CD4-positive, alpha-beta T cell treated with Interleukin-21 for 1 hour (primary cell): Measurements from ENCODE around the gene PCGF2.

Experiments used
- DNase-seq: peaks from one replicate; pipeline ENCODE4 v3.0.0-alpha.2; 2020

PCGF2 gene

GRCh38 chr17:38751144-38751807, 3.1 kb upstream of the PCGF2 start:
- no peak for DNase-seq

- DNase-seq = no peak
Measured at GRCh38 chr17:38750312-38751121, 2.4 kb upstream of the PCGF2 start.

- no peak for DNase-seq
Measured at GRCh38 chr17:38750044-38750311, 1.8 kb upstream of the PCGF2 start.

GRCh38 chr17:38749223-38750043, 1.3 kb upstream of the PCGF2 start:
- no peak for DNase-seq

GRCh38 chr17:38748892-38749222, 721 bp upstream of the PCGF2 start:
- DNase-seq = no peak

- DNase-seq = no peak
Measured at GRCh38 chr17:38747463-38748148, 530 bp downstream of the PCGF2 start.

- DNase-seq = no peak
Measured at GRCh38 chr17:38746849-38747462, 1.2 kb downstream of the PCGF2 start.

GRCh38 chr17:38746004-38746848, 1.9 kb downstream of the PCGF2 start:
- no peak for DNase-seq

GRCh38 chr17:38745545-38745944, 2.6 kb downstream of the PCGF2 start:
- DNase-seq = no peak

- no peak for DNase-seq
Measured at GRCh38 chr17:38743556-38744171, 4.5 kb downstream of the PCGF2 start.

GRCh38 chr17:38742411-38743308, 5.5 kb downstream of the PCGF2 start:
- no peak for DNase-seq

- DNase-seq = no peak
Measured at GRCh38 chr17:38741921-38742410, 6.2 kb downstream of the PCGF2 start.

- no peak for DNase-seq
Measured at GRCh38 chr17:38741461-38741860, 6.7 kb downstream of the PCGF2 start.

- DNase-seq = no peak
Measured at GRCh38 chr17:38740806-38741205, 7.3 kb downstream of the PCGF2 start.

GRCh38 chr17:38740044-38740443, 8.1 kb downstream of the PCGF2 start:
- no peak for DNase-seq

GRCh38 chr17:38739305-38739704, 8.8 kb downstream of the PCGF2 start:
- no peak for DNase-seq

GRCh38 chr17:38738686-38739085, 9.4 kb downstream of the PCGF2 start:
- DNase-seq = no peak

GRCh38 chr17:38738007-38738662, 10.0 kb downstream of the PCGF2 start:
- DNase-seq = no peak

- DNase-seq = peak; percentile 70
Measured at GRCh38 chr17:38735161-38735997, 12.8 kb downstream of the PCGF2 start.
